Lower lobe of right lung (tissue), 2 donors: ENCODE measurements around the gene UPF2. TPM values are rescaled to one million over a fixed set of nuclear protein-coding genes. Genes with fewer than 3 reads are reported as not detected.
"Not testable (repeated sequence)": the region's sequence is repeated elsewhere in the genome, so short reads cannot be mapped to it uniquely, and the experiment has no call there.

ENCODE experiments used
- ATAC-seq, 2 donors: fragments of 200-7000 bp; cut with Tn5 transposase; one replicate each; pipeline ENCODE4 v1.9.1; 2020 to 2022; ENCODE audit warnings: mild to moderate bottlenecking in 2 of 2, moderate library complexity in 2 of 2
- DNase-seq: peaks from one replicate; pipeline ENCODE4 v3.0.0-alpha.2; 2020
- H3K27ac ChIP-seq: fragments of 200-600 bp; one replicate; pipeline ENCODE4 v1.8.0; 2022
- H3K27me3 ChIP-seq: fragments of 200-600 bp; one replicate; pipeline ENCODE4 v1.8.0; 2022; ENCODE audit warnings: low read depth
- H3K36me3 ChIP-seq: fragments of 200-600 bp; one replicate; pipeline ENCODE4 v1.8.0; 2022; ENCODE audit warnings: mild to moderate bottlenecking
- H3K4me1 ChIP-seq: fragments of 200-600 bp; one replicate; pipeline ENCODE4 v1.8.0; 2022
- H3K4me3 ChIP-seq: fragments of 200-600 bp; one replicate; pipeline ENCODE4 v1.8.0; 2022; ENCODE audit warnings: mild to moderate bottlenecking
- H3K9me3 ChIP-seq: fragments of 200-600 bp; one replicate; pipeline ENCODE4 v1.8.0; 2022
- intact Hi-C: fragments of 100-400 bp; cut with DNase I; formaldehyde crosslinking; loops from one replicate; pipeline ENCODE4 v1.11.0; 2022
- total RNA-seq: library from RNA; stranded (reverse); fragmentation: NEBNext Ultra II Directional; extraction: Animal tissue kit (Norgen Biotek cat#: 25700); gene quantifications from one replicate; pipeline ENCODE4 v1.2.1, GENCODE V29; 2021
- TF ChIP-seq, protein P1 (sequence below): fragments of 200-600 bp; IDR thresholded peaks from one replicate; pipeline ENCODE4 v1.8.0; 2022; ENCODE audit warnings: antibody characterized with exemption, mild to moderate bottlenecking
- donor health status: DM: no; HTN: yes; CAD: no; lungs with severe emphysema.

The UPF2 gene
- total RNA-seq, 1 donor from 2014 or later: 21.0 TPM

DNA sequence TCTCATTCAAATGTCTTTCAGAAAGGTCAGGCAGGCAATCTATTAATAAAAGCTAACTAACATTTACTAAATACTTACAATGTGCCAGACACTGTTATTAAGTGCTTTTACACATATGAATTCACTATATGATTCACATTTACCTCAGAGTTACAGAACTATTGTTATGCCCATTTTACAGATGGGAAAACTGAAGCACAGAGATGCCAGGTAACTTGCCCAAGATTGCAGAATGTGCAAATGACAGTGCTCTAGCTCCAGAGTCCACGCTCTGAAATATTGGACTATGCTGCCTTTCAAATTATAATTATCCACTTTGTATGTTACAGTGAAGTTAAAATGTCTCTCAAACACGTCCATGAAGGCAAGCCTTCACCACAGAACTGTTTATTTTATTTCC is 22.0 kb downstream of the UPF2 start:
- Histone ChIP-seq H3K9me3 (no peaks in the 10 kb centered on the region), H3K27me3 (no peaks in the 10 kb centered on the region), H3K4me3 (no peak overlapping the region), H3K27ac (no peak overlapping the region), H3K36me3 (no peaks in the 10 kb centered on the region), H3K4me1 (peaks cover 8% of the 10 kb centered on the region)
- intact Hi-C loops: no loop called here
- ATAC-seq (no peak), DNase-seq (no peak)
- TF ChIP-seq, protein P1, sequence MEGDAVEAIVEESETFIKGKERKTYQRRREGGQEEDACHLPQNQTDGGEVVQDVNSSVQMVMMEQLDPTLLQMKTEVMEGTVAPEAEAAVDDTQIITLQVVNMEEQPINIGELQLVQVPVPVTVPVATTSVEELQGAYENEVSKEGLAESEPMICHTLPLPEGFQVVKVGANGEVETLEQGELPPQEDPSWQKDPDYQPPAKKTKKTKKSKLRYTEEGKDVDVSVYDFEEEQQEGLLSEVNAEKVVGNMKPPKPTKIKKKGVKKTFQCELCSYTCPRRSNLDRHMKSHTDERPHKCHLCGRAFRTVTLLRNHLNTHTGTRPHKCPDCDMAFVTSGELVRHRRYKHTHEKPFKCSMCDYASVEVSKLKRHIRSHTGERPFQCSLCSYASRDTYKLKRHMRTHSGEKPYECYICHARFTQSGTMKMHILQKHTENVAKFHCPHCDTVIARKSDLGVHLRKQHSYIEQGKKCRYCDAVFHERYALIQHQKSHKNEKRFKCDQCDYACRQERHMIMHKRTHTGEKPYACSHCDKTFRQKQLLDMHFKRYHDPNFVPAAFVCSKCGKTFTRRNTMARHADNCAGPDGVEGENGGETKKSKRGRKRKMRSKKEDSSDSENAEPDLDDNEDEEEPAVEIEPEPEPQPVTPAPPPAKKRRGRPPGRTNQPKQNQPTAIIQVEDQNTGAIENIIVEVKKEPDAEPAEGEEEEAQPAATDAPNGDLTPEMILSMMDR: no peak

DNA sequence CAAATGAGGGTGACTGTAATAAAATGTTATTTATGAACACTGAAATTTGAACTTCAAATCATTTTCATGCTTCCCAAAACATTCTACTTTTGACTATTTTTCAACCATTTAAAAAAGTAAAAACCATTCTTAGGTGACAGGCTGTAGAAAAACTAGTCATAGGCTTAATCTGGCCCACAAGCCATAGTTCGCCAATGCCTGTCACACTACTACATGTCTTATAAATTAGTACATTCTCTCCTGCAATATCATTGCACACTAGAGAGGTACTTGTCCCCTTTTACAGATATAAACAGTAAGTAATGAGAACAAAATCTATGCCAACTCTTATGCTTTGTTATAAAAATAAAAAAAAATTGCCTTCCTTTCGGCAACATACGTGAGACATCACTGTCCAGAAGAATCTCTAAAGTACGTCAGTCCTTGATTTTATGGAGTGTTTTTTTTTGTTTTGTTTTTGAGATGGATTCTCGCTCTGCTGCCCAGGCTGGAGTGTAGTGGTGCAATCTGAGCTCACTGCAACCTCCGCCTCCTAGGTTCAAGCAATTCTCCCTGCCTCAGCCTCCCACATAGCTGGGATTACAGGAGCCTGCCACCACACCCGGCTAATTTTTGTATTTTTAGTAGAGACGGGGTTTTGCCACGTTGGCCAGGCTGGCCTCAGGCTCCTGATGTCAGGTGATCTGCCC is 23.2 kb downstream of the UPF2 start:
- H3K4me3 ChIP-seq: no peak overlapping the region
- TF ChIP-seq, protein P1: no peak
- H3K27me3 ChIP-seq: no peaks in the 10 kb centered on the region
- H3K27ac ChIP-seq: no peak overlapping the region
- H3K4me1 ChIP-seq: peaks cover 8% of the 10 kb centered on the region
- no peaks in the 10 kb centered on the region for H3K36me3 ChIP-seq
- ATAC-seq (no peak), DNase-seq (no peak)
- no peaks in the 10 kb centered on the region for H3K9me3 ChIP-seq
- intact Hi-C loops: no loop called here

DNA sequence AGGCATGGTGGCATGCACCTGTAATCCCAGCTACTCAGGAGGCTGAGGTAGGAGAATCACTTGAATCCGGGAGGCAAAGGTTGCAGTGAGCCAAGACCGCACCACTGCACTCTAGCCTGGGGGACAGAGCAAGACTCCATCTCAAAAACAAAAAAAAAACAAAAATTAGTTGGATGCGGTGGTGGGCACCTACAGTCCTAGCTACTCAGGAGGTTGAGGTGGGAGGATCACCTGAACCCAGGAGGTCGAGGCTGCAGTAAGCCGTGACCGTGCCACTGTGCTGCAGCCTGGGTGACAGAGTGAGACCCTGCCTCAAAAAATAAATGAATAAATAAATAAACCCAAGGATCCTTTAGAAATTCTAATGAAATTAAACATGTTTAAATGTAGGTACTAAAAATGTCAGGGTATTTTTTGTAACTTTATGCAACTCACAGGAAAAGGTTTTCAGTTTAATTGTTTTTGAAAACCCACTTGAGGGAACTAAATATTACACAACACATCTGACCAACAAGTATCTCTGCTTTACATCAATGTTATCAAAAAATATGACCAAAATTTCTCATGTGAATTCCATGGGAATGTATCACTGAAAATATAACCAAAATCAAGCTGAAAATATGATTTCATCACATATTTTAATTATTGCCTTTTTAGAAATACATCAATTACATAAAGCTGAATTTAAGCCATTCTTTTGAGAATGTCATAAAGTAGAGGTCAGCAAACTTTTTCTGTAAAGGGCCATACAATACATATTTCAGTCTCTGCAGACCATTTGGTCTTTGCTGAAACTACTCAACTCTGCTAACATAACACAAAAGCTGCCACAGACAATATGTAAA is 23.9 kb downstream of the UPF2 start:
- Histone ChIP-seq H3K4me1 (peaks cover 8% of the 10 kb centered on the region), H3K27me3 (no peaks in the 10 kb centered on the region), H3K36me3 (peaks cover 3% of the 10 kb centered on the region), H3K4me3 (no peak overlapping the region), H3K9me3 (no peaks in the 10 kb centered on the region), H3K27ac (no peak overlapping the region)
- DNase-seq: no peak
- TF ChIP-seq, protein P1: no peak
- intact Hi-C loops: no loop called here
- ATAC-seq: no peak

DNA sequence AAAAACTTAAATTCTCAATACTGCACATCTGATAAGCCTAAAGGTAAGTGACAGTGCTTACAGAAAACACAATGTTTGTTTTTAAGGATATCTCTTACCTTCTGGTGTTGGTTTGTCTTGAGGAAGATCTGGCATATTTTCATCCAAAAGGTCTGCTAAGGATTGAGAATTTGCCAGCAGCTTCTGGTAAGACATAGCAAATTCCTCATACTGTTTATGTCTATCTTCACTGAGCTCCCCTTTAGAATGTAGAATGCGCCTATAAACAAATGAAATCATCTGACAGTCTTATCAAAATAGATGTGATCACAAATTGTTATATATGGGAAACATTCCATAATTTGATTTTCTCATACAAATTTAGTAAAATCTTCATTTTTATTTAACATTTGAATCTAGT is 28.7 kb downstream of the UPF2 start:
- no peaks in the 10 kb centered on the region for H3K27me3 ChIP-seq
- DNase-seq (no peak), ATAC-seq (no peak)
- TF ChIP-seq, protein P1: no peak
- intact Hi-C loops: no loop called here
- H3K4me1 ChIP-seq: no peaks in the 10 kb centered on the region
- no peak overlapping the region for H3K27ac ChIP-seq
- H3K4me3 ChIP-seq: no peak overlapping the region
- peaks cover 8% of the 10 kb centered on the region for H3K9me3 ChIP-seq
- H3K36me3 ChIP-seq: peaks cover 32% of the 10 kb centered on the region

DNA sequence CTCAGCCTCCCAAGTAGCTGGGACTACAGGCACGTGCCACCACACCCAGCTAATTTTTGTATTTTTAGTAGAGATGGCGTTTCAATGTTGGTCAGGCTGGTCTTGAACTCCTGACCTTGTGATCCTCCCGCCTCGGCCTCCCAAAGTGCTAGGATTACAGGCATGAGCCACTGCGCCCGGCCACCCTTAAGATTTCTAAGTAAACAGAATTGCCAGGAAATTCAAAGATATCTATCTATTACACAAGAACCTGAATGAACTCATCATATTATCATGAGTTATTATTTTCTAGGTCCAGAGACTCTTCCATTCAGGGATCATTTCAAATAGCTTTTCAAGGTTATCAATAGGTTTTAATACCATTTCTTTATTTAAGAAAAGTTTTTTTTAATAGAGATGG is 29.2 kb downstream of the UPF2 start:
- H3K4me1 ChIP-seq, H3K27me3 ChIP-seq, intact Hi-C loops, DNase-seq, ATAC-seq, H3K9me3 ChIP-seq, H3K4me3 ChIP-seq, H3K27ac ChIP-seq: not testable (repeated sequence)
- peaks cover 37% of the 10 kb centered on the region for H3K36me3 ChIP-seq

DNA sequence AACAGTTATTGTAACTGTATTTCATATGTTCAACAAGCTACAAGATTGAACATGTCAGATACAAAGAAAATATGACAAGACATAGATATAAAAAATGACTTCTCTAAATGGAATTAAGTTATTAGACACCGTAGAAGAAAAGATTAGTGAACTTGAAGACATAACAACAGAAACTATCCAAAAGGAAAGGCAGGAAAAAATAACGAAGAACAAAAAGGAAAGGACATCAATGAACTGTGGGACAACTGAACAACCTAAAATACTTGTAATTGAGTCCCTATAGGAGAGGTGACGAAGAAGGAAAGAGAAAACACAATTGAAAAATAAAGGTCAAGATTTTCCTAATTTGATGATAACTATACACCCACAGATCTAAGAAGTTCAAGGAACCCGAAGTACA is 32.3 kb downstream of the UPF2 start:
- H3K4me1 ChIP-seq: no peaks in the 10 kb centered on the region
- H3K36me3 ChIP-seq: peaks cover 54% of the 10 kb centered on the region
- H3K27ac ChIP-seq: no peak overlapping the region
- no peaks in the 10 kb centered on the region for H3K27me3 ChIP-seq
- peaks cover 8% of the 10 kb centered on the region for H3K9me3 ChIP-seq
- intact Hi-C loops: no loop called here
- no peak overlapping the region for H3K4me3 ChIP-seq
- DNase-seq (no peak), ATAC-seq (no peak)
- TF ChIP-seq, protein P1: no peak

DNA sequence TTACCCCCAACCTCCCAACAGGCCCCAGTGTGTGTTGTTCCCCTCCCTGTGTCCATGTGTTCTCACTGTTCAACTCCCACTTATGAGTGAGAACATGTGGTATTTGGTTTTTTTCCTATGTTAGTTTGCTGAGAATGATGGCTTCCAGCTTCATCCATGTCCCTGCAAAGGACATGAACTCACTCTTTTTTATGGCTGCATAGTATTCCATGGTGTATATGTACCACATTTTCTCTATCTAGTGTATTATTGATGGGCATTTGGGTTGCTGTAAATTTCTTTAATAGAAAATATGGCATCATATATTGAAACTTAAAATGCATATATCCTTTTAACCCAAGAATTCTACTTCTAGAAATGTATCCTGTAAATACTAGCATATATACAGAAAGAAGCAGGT is 33.8 kb downstream of the UPF2 start:
- intact Hi-C loops, H3K27me3 ChIP-seq, DNase-seq, H3K4me3 ChIP-seq, H3K4me1 ChIP-seq, H3K9me3 ChIP-seq, ATAC-seq, H3K27ac ChIP-seq: not testable (repeated sequence)
- peaks cover 58% of the 10 kb centered on the region for H3K36me3 ChIP-seq
